Activated CD4-positive, alpha-beta T cell treated with anti-CD3 and anti-CD28 coated beads for 36 hours (primary cell): Measurements from ENCODE around the gene ELMO1. TPM values are rescaled to one million over a fixed set of nuclear protein-coding genes. Genes with fewer than 3 reads are reported as not detected.

Experiments
- ATAC-seq: fragments of 200-7000 bp; cut with Tn5 transposase; one replicate; pipeline ENCODE4 v1.10.0; 2021; ENCODE audit warnings: mild to moderate bottlenecking, moderate library complexity
- CTCF ChIA-PET: fragments of 350-600 bp; sonication (Branson Sonifier 250); formaldehyde crosslinking; loops from one replicate; lab custom pipeline; 2021; ENCODE audit warnings: antibody characterized with exemption; lab: Charles Lee
- POLR2A ChIA-PET: fragments of 350-600 bp; sonication (Branson Sonifier 250); formaldehyde crosslinking; loops from one replicate; lab custom pipeline; 2021; ENCODE audit warnings: antibody characterized with exemption, inconsistent platforms; lab: Charles Lee
- DNase-seq: peaks from one replicate; pipeline ENCODE4 v3.0.0-alpha.2; 2020
- H3K27ac Mint-ChIP-seq: one replicate; pipeline ENCODE4 v1.8.0; 2021; ENCODE audit warnings: mixed read lengths
- H3K27me3 Mint-ChIP-seq: one replicate; pipeline ENCODE4 v1.8.0; 2021; ENCODE audit warnings: mixed read lengths
- H3K36me3 Mint-ChIP-seq: one replicate; pipeline ENCODE4 v1.8.0; 2021; ENCODE audit warnings: low read depth, mixed read lengths
- H3K4me1 Mint-ChIP-seq: one replicate; pipeline ENCODE4 v1.8.0; 2021; ENCODE audit warnings: mixed read lengths
- H3K4me3 Mint-ChIP-seq: one replicate; pipeline ENCODE4 v1.8.0; 2021; ENCODE audit warnings: mild to moderate bottlenecking, moderate library complexity, mixed read lengths
- H3K9me3 Mint-ChIP-seq: one replicate; pipeline ENCODE4 v1.8.0; 2021; ENCODE audit warnings: low read depth, mixed read lengths
- intact Hi-C, 2 experiments: fragments of 100-400 bp; cut with DNase I in 1 of 2; cut with micrococcal nuclease in 1 of 2; formaldehyde crosslinking; loops; one replicate each; pipeline versions ENCODE4 v1.14.2 to v1.15.1; 2022 to 2024; cut with DNase I, micrococcal nuclease
- total RNA-seq, 2 experiments: library from RNA; stranded (reverse); gene quantifications; one replicate each; pipeline ENCODE4 v1.2.3, GENCODE V29; 2021

Gene ELMO1
- total RNA-seq = 100 to 1,000 TPM in 1 of 2 experiments, 10 to 100 TPM in 1; 96.2 to 173 TPM

GRCh38 chr7:37448636-37449361, at the start of gene ELMO1:
Gene ELMO1 (minus strand): TSS chr7:37448864. CDS start chr7:37342690, 106,174 bp downstream.
- POLR2A ChIA-PET = interaction anchor here (0.7 to 1.4 kb wide), 3 partner anchors 43 to 94 kb away, joined by 3 to 5 read pairs (median 5); no protein-coding TSS in a partner anchor

GRCh38 chr7:37497576-37497975, 48.9 kb upstream of the ELMO1 start:
- Mint-ChIP-seq H3K36me3 (no peaks in the 10 kb centered on the region), H3K27ac (no peak overlapping the region), H3K9me3 (no peaks in the 10 kb centered on the region), H3K4me1 (peaks cover 8% of the 10 kb centered on the region), H3K27me3 (no peaks in the 10 kb centered on the region), H3K4me3 (no peak overlapping the region)
- POLR2A ChIA-PET = no interaction called here
- no peak for ATAC-seq
- DNase-seq = no peak
- CTCF ChIA-PET = interaction anchor here (1.1 to 5.4 kb wide), 5 partner anchors 10 to 262 kb away, joined by 3 to 70 read pairs (median 4); no protein-coding TSS in a partner anchor
- intact Hi-C loops = loop anchor here (5.0 to 10.0 kb wide), 4 partner anchors 50 to 293 kb away; partner anchors contain the start of gene ELMO1 (in 1 of the 2)

More at GRCh38 chr7:37448636-37449361, at the start of gene ELMO1:
- Mint-ChIP-seq H3K27ac (peak within 1 kb of the TSS; percentile 98), H3K4me3 (peak within 1 kb of the TSS; percentile 81), H3K36me3 (peaks cover 22% of the 10 kb centered on the region), H3K27me3 (no peaks in the 10 kb centered on the region), H3K9me3 (no peaks in the 10 kb centered on the region), H3K4me1 (peaks cover 51% of the 10 kb centered on the region)
- CTCF ChIA-PET = interaction anchor here (0.6 to 4.3 kb wide), 17 partner anchors 8 to 971 kb away, joined by 3 to 33 read pairs (median 6); no protein-coding TSS in a partner anchor
- intact Hi-C loops = loop anchor here (1.0 to 10.0 kb wide), 9 partner anchors 9 to 916 kb away; partner anchors contain the start of genes AOAH (in 1 of the 2) and STARD3NL (in 1 of the 2)
- DNase-seq (peak; percentile 88), ATAC-seq (peak; percentile 81)

GRCh38 chr7:37495574-37496184, 47.0 kb upstream of the ELMO1 start:
- H3K9me3 Mint-ChIP-seq = no peaks in the 10 kb centered on the region
- POLR2A ChIA-PET = no interaction called here
- CTCF ChIA-PET = interaction anchor here (0.6 to 5.6 kb wide), 32 partner anchors 8 to 326 kb away, joined by 3 to 70 read pairs (median 3); no protein-coding TSS in a partner anchor
- no peak overlapping the region for H3K4me3 Mint-ChIP-seq
- DNase-seq = no peak
- H3K27me3 Mint-ChIP-seq = no peaks in the 10 kb centered on the region
- H3K36me3 Mint-ChIP-seq = no peaks in the 10 kb centered on the region
- no peak for ATAC-seq
- intact Hi-C loops = loop anchor here (1.0 to 10.0 kb wide), 7 partner anchors 47 to 291 kb away; partner anchors contain the start of gene ELMO1 (in 2 of the 2)
- peaks cover 8% of the 10 kb centered on the region for H3K4me1 Mint-ChIP-seq
- no peak overlapping the region for H3K27ac Mint-ChIP-seq

- no peak overlapping the region for H3K4me3 Mint-ChIP-seq
- peak overlapping the region; percentile 25 for H3K27ac Mint-ChIP-seq
- ChIA-PET POLR2A (interaction anchor here (0.7 kb wide), 1 partner anchor 143 kb away, joined by 3 read pairs; no protein-coding TSS in a partner anchor), CTCF (interaction anchor here (0.7 to 5.6 kb wide), 26 partner anchors 8 to 327 kb away, joined by 3 to 70 read pairs (median 5); no protein-coding TSS in a partner anchor)
- peaks cover 8% of the 10 kb centered on the region for H3K4me1 Mint-ChIP-seq
- no peak for DNase-seq
- intact Hi-C loops = loop anchor here (1.0 to 10.0 kb wide), 8 partner anchors 46 to 290 kb away; partner anchors contain the start of gene ELMO1 (in 2 of the 2)
- no peak for ATAC-seq
- no peaks in the 10 kb centered on the region for H3K36me3 Mint-ChIP-seq
- H3K27me3 Mint-ChIP-seq = no peaks in the 10 kb centered on the region
- no peaks in the 10 kb centered on the region for H3K9me3 Mint-ChIP-seq
Observed at GRCh38 chr7:37494926-37495325, 46.3 kb upstream of the ELMO1 start.

GRCh38 chr7:37493810-37494209, 45.1 kb upstream of the ELMO1 start:
- H3K4me1 Mint-ChIP-seq = peaks cover 8% of the 10 kb centered on the region
- intact Hi-C loops = loop anchor here (2.0 to 10.0 kb wide), 4 partner anchors 45 to 289 kb away; partner anchors contain the start of gene ELMO1 (in 1 of the 2)
- no peaks in the 10 kb centered on the region for H3K36me3 Mint-ChIP-seq
- DNase-seq (no peak), ATAC-seq (no peak)
- H3K4me3 Mint-ChIP-seq = no peak overlapping the region
- H3K27ac Mint-ChIP-seq = no peak overlapping the region
- CTCF ChIA-PET = interaction anchor here (0.7 to 5.6 kb wide), 7 partner anchors 7 to 259 kb away, joined by 3 to 70 read pairs (median 5); no protein-coding TSS in a partner anchor
- POLR2A ChIA-PET = no interaction called here
- no peaks in the 10 kb centered on the region for H3K9me3 Mint-ChIP-seq
- no peaks in the 10 kb centered on the region for H3K27me3 Mint-ChIP-seq

- no peak overlapping the region for H3K27ac Mint-ChIP-seq
- ATAC-seq (no peak), DNase-seq (no peak)
- CTCF ChIA-PET = interaction anchor here (0.7 to 5.6 kb wide), 10 partner anchors 8 to 258 kb away, joined by 3 to 36 read pairs (median 5); partner anchors contain the start of gene ELMO1
- H3K36me3 Mint-ChIP-seq = no peaks in the 10 kb centered on the region
- POLR2A ChIA-PET = no interaction called here
- H3K4me1 Mint-ChIP-seq = peaks cover 8% of the 10 kb centered on the region
- peaks cover 2% of the 10 kb centered on the region for H3K9me3 Mint-ChIP-seq
- H3K27me3 Mint-ChIP-seq = no peaks in the 10 kb centered on the region
- H3K4me3 Mint-ChIP-seq = no peak overlapping the region
- intact Hi-C loops = loop anchor here (5.0 to 10.0 kb wide), 2 partner anchors 211 to 288 kb away; no protein-coding TSS in a partner anchor
Observed at GRCh38 chr7:37493123-37493522, 44.5 kb upstream of the ELMO1 start.

- Mint-ChIP-seq H3K27ac (no peak overlapping the region), H3K36me3 (no peaks in the 10 kb centered on the region), H3K27me3 (no peaks in the 10 kb centered on the region), H3K4me1 (peaks cover 8% of the 10 kb centered on the region), H3K9me3 (peaks cover 2% of the 10 kb centered on the region), H3K4me3 (no peak overlapping the region)
- intact Hi-C loops = loop anchor here (5.0 to 10.0 kb wide), 2 partner anchors 210 to 287 kb away; no protein-coding TSS in a partner anchor
- ATAC-seq = no peak
- no peak for DNase-seq
- POLR2A ChIA-PET = interaction anchor here (0.6 kb wide), 1 partner anchor 43 kb away, joined by 5 read pairs; the partner anchor contains the start of gene ELMO1
- CTCF ChIA-PET = interaction anchor here (0.6 to 5.6 kb wide), 9 partner anchors 17 to 1881 kb away, joined by 3 to 36 read pairs (median 5); partner anchors contain the start of gene ELMO1
Observed at GRCh38 chr7:37491919-37492694, 43.4 kb upstream of the ELMO1 start.

GRCh38 chr7:37489703-37490102, 41.0 kb upstream of the ELMO1 start:
- no peak overlapping the region for H3K4me3 Mint-ChIP-seq
- no peaks in the 10 kb centered on the region for H3K36me3 Mint-ChIP-seq
- peaks cover 2% of the 10 kb centered on the region for H3K9me3 Mint-ChIP-seq
- DNase-seq (no peak), ATAC-seq (no peak)
- peaks cover under 1% of the 10 kb centered on the region for H3K4me1 Mint-ChIP-seq
- intact Hi-C loops = loop anchor here (5.0 to 10.0 kb wide), 2 partner anchors 207 to 285 kb away; no protein-coding TSS in a partner anchor
- ChIA-PET CTCF (interaction anchor here (0.6 to 1.0 kb wide), 4 partner anchors 49 to 254 kb away, joined by 3 to 4 read pairs (median 4); no protein-coding TSS in a partner anchor), POLR2A (no interaction called here)
- H3K27me3 Mint-ChIP-seq = no peaks in the 10 kb centered on the region
- H3K27ac Mint-ChIP-seq = no peak overlapping the region

- no peak for ATAC-seq
- no peaks in the 10 kb centered on the region for H3K4me1 Mint-ChIP-seq
- H3K36me3 Mint-ChIP-seq = no peaks in the 10 kb centered on the region
- POLR2A ChIA-PET = no interaction called here
- no peak overlapping the region for H3K27ac Mint-ChIP-seq
- H3K27me3 Mint-ChIP-seq = no peaks in the 10 kb centered on the region
- no peak overlapping the region for H3K4me3 Mint-ChIP-seq
- intact Hi-C loops = no loop called here
- DNase-seq = no peak
- CTCF ChIA-PET = interaction anchor here (1.1 kb wide), 1 partner anchor 18 kb away, joined by 4 read pairs; no protein-coding TSS in a partner anchor
- peaks cover 2% of the 10 kb centered on the region for H3K9me3 Mint-ChIP-seq
Observed at GRCh38 chr7:37488163-37488764, 39.6 kb upstream of the ELMO1 start.
